Aorta (tissue), 5 donors: Measurements from ENCODE around the gene FNIP2. TPM values are rescaled to one million over a fixed set of nuclear protein-coding genes. Genes with fewer than 3 reads are reported as not detected.

Experiments
- ATAC-seq: fragments of 200-7000 bp; cut with Tn5 transposase; one replicate; pipeline ENCODE4 v1.9.1; 2022; ENCODE audit warnings: moderate library complexity; ENCODE audit not compliant: low FRiP score
- DNase-seq, 2 donors: peaks; one replicate each; pipeline ENCODE4 v3.0.0-alpha.2; 2020
- H3K27ac ChIP-seq, 2 donors: one replicate each; pipeline ENCODE4 v1.5.1; 2013; ENCODE audit warnings: low read length in 2 of 2, mild to moderate bottlenecking in 2 of 2, moderate library complexity in 2 of 2, control low read depth in 1 of 2, inconsistent platforms in 1 of 2, low read depth in 1 of 2
- H3K27me3 ChIP-seq, 2 donors: one replicate each; pipeline ENCODE4 v1.6.1; 2013; ENCODE audit warnings: control low read depth in 1 of 2, low read length in 1 of 2, mild to moderate bottlenecking in 1 of 2, moderate library complexity in 1 of 2; ENCODE audit not compliant: insufficient read depth in 2 of 2, control insufficient read depth in 1 of 2
- H3K36me3 ChIP-seq, 2 donors: one replicate each; pipeline ENCODE4 v1.6.1; 2013; ENCODE audit warnings: control low read depth in 1 of 2, low read length in 1 of 2, mild to moderate bottlenecking in 1 of 2; ENCODE audit not compliant: insufficient read depth in 2 of 2, control insufficient read depth in 1 of 2
- H3K4me1 ChIP-seq, 2 donors: one replicate each; pipeline ENCODE4 v1.6.1; 2013; ENCODE audit warnings: low read length in 2 of 2, control low read depth in 1 of 2, mild to moderate bottlenecking in 1 of 2, moderate library complexity in 1 of 2; ENCODE audit not compliant: insufficient read depth in 2 of 2, control insufficient read depth in 1 of 2
- H3K4me3 ChIP-seq, 2 donors: one replicate each; pipeline ENCODE4 v1.5.1; 2013; ENCODE audit warnings: low read length in 2 of 2, control low read depth in 1 of 2, mild to moderate bottlenecking in 1 of 2
- H3K9me3 ChIP-seq: one replicate; pipeline ENCODE4 v1.6.1; 2013; ENCODE audit warnings: mild to moderate bottlenecking, low read length; ENCODE audit not compliant: control insufficient read depth
- WGBS, 2 donors: extraction: QIAGEN DNeasy Blood & Tissue Kit; methylation state at CpG; one replicate each; pipeline ENCODE4 v1.1.7; 2013; 5-methylcytosine and 5-hydroxymethylcytosine counted together
- intact Hi-C, 2 donors: fragments of 100-400 bp; cut with DNase I; formaldehyde crosslinking; loops; one replicate each; pipeline versions ENCODE4 v1.14.2 to v1.15.0; 2022
- long read RNA-seq, 2 donors: library from polyadenylated mRNA; unstranded; transcript quantifications; one replicate each; pipeline ENCODE4 v2.0.0, GENCODE V29; 2020 to 2021
- polyA plus RNA-seq, 2 donors: library from polyadenylated mRNA; stranded (reverse); fragments of 200-250 nt; gene quantifications; one replicate each; pipeline ENCODE4 v1.2.3, GENCODE V29; 2013
- total RNA-seq, 2 donors: library from RNA; stranded (reverse); fragmentation: NEBNext Ultra II Directional; extraction: Animal tissue kit (Norgen Biotek cat#: 25700); gene quantifications; one replicate each; pipeline ENCODE4 v1.2.1, GENCODE V29; 2021
- donor health status: healthy with polysubstance abuse.
- donor health status: Bipolar disorder and iron deficiency.
- donor health status: DM: no; HTN: no; CAD: no.
- donor health status: DM: no; HTN: no; CAD: no.
- donor health status: DM: yes; HTN: yes; CAD: no.

The FNIP2 gene
- total RNA-seq (10 to 100 TPM; 71.0 to 97.8 TPM), polyA plus RNA-seq (10 to 100 TPM; 17.3 TPM)
- long read RNA-seq, donor 1, partial matches to known transcripts: 21 of 45 reads
- long read RNA-seq, donor 1, other reads (novel, unspliced or antisense): 24 of 45 reads
- long read RNA-seq, donor 2, full-length matches to known transcripts: 4 of 45 reads
- long read RNA-seq, donor 2, partial matches to known transcripts: 11 of 45 reads
- long read RNA-seq, donor 2, other reads (novel, unspliced or antisense): 30 of 45 reads

- peak; percentile 93 for ATAC-seq
- no peaks in the 10 kb centered on the region for H3K27me3 ChIP-seq
- H3K36me3 ChIP-seq: no peaks in the 10 kb centered on the region
- no peaks in the 10 kb centered on the region for H3K9me3 ChIP-seq
- 1% methylated on average over 62 to 88 of the region's 88 CpGs for WGBS, 2 donors
- DNase-seq: peak; percentile 85 to 92
- intact Hi-C loops: loop anchor here (5.0 kb wide), 2 partner anchors 54 to 84 kb away; no protein-coding TSS in a partner anchor
- peaks cover 2 to 9% of the 10 kb centered on the region in 2 donors for H3K4me1 ChIP-seq
- H3K4me3 ChIP-seq: peak within 1 kb of the TSS; percentile 85 to 89
- peak within 1 kb of the TSS; percentile 72 to 91 for H3K27ac ChIP-seq
These were observed at the start of gene FNIP2 for GRCh38 chr4:158768555-158769174. FNIP2 (plus strand) TSS chr4:158769026; CDS start chr4:158769213, 187 bp downstream.

DNA sequence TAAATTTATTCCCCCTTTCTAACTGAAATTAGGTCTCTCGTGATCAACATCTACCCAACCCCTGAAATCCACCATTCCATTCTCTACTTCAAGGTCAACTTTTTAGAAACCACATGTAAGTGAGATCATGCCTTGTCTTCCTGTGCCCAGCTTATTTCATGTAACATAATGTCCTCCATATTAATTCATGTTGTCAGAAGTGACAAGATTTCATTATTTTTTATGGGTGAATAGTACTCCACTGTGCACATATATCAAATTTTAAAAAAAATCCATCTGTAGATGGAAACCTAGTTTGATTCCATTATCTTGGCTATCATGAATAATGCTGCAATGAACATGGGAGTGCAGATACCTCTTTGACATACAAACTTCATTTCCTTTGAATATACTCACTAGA, 47.1 kb upstream of the FNIP2 start:
- WGBS, 2 donors: 89 to 90% methylated on average over 1 of the region's 1 CpG
- Histone ChIP-seq H3K27me3 (no peaks in the 10 kb centered on the region), H3K9me3 (no peaks in the 10 kb centered on the region), H3K36me3 (peaks cover 0 to 2% of the 10 kb centered on the region in 2 donors), H3K27ac (no peak overlapping the region), H3K4me3 (no peak overlapping the region), H3K4me1 (peaks cover 0 to 3% of the 10 kb centered on the region in 2 donors)
- DNase-seq (no peak), ATAC-seq (no peak)
- intact Hi-C loops: loop anchor here (10.0 kb wide), 2 partner anchors 453 to 483 kb away; no protein-coding TSS in a partner anchor

GRCh38 chr4:158722291-158722916, 46.4 kb upstream of the FNIP2 start:
- Histone ChIP-seq H3K4me1 (peaks cover 0 to 3% of the 10 kb centered on the region in 2 donors), H3K4me3 (peak overlapping the region; percentile 63 to 89), H3K27me3 (no peaks in the 10 kb centered on the region), H3K9me3 (no peaks in the 10 kb centered on the region), H3K27ac (peak overlapping the region in 1 of 2 donors; percentile 83), H3K36me3 (peaks cover 0 to 2% of the 10 kb centered on the region in 2 donors)
- ATAC-seq (peak; percentile 40), DNase-seq (no peak)
- WGBS, 2 donors: 9% methylated on average over 16 of the region's 16 CpGs
- intact Hi-C loops: loop anchor here (10.0 kb wide), 2 partner anchors 452 to 482 kb away; no protein-coding TSS in a partner anchor

DNA sequence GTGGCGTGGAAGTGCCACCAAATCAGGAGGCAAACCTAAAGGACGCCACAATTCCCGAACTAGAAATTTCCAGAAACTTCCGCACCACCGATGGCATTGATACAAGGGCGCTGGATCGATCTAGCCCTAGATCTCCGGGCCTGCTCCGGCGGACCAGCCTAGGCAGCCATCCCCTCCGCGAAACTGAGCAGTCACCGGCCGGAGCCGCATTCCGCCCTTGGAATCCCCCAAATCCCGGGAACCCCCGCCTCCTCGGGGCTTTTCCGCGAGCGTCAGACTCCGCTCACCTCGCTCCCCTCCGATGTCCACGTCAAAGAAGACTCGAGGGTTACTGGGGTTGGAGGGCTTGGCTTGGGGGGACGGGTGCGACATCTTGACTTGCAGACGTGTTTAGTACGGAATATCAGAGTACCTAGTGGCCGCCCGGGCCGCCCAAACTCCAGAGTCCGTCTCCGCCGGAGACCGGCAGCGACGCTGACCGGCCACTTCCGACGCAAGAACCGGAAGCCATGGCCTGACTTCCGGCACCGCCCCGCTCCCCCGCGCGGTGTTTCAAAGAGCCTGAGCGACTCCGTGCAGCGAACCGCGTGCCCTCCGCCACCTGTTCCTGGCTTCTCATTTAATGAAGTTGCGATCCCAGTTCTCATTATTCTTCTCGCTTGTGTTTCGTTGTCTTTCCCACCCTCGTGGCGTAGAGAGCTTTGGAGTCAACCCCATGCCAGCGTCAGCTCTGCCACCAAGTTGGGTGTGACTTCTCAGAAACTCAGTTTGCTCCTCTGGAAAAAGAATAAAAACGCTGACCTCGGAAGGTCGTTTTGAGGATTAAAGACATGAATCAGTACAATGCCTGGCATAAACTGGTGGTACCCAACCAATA, 45.7 kb upstream of the FNIP2 start, which contains the start of gene PPID:
TSS of gene PPID (minus strand) at position 480 of the 877 bp plus-strand sequence. CDS start at position 372, 108 bp downstream.
- intact Hi-C loops: loop anchor here (10.0 kb wide), 2 partner anchors 452 to 482 kb away; no protein-coding TSS in a partner anchor
- ATAC-seq: peak; percentile 97
- peaks cover 0 to 3% of the 10 kb centered on the region in 2 donors for H3K4me1 ChIP-seq
- H3K27me3 ChIP-seq: no peaks in the 10 kb centered on the region
- H3K27ac ChIP-seq: peak within 1 kb of the TSS in 1 of 2 donors; percentile 83
- H3K4me3 ChIP-seq: peak within 1 kb of the TSS; percentile 63 to 89
- WGBS, 2 donors: 0% methylated on average over 64 to 65 of the region's 65 CpGs
- H3K36me3 ChIP-seq: peaks cover 0 to 2% of the 10 kb centered on the region in 2 donors
- no peaks in the 10 kb centered on the region for H3K9me3 ChIP-seq
- peak; percentile 88 to 95 for DNase-seq

DNA sequence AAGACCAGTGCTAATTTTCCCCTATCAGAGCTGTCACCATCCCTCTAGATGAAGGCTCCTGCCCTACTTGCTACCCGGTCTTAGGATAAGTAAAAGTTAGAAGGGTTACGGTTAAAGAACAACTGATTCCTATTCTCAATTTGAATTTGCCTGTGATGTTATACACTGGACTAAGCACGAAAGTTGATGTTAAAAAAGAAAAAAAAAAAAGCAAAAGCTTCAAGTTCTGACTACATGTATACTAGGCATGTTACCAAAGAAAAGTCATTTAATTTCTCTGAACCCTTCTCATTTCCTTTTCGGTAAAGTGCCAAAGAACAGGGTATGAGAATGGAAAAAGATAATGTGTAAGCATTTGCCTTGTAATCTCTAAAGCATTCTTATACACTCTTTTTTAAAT, 44.2 kb upstream of the FNIP2 start:
- intact Hi-C loops: loop anchor here (5.0 to 10.0 kb wide), 3 partner anchors 450 to 480 kb away; no protein-coding TSS in a partner anchor

GRCh38 chr4:158726633-158727032, 42.2 kb upstream of the FNIP2 start:
- no peaks in the 10 kb centered on the region for H3K9me3 ChIP-seq
- H3K27me3 ChIP-seq: no peaks in the 10 kb centered on the region
- no peaks in the 10 kb centered on the region for H3K4me1 ChIP-seq
- DNase-seq: no peak
- WGBS, 2 donors: 87 to 94% methylated on average over 6 of the region's 6 CpGs
- H3K27ac ChIP-seq: no peak overlapping the region
- H3K36me3 ChIP-seq: no peaks in the 10 kb centered on the region
- no peak overlapping the region for H3K4me3 ChIP-seq
- intact Hi-C loops: loop anchor here (5.0 to 10.0 kb wide), 3 partner anchors 448 to 478 kb away; no protein-coding TSS in a partner anchor
- no peak for ATAC-seq

More for the DNA sequence above, 44.2 kb upstream of the FNIP2 start:
- H3K4me3 ChIP-seq: no peak overlapping the region
- DNase-seq (no peak), ATAC-seq (no peak)
- no peak overlapping the region for H3K27ac ChIP-seq
- no peaks in the 10 kb centered on the region for H3K9me3 ChIP-seq
- peaks cover 0 to 3% of the 10 kb centered on the region in 2 donors for H3K4me1 ChIP-seq
- WGBS, 2 donors: 56 to 80% methylated on average over 4 of the region's 4 CpGs
- peaks cover 0 to 2% of the 10 kb centered on the region in 2 donors for H3K36me3 ChIP-seq
- H3K27me3 ChIP-seq: no peaks in the 10 kb centered on the region

- H3K27ac ChIP-seq: no peak overlapping the region
- no peaks in the 10 kb centered on the region for H3K36me3 ChIP-seq
- H3K4me1 ChIP-seq: no peaks in the 10 kb centered on the region
- no peaks in the 10 kb centered on the region for H3K9me3 ChIP-seq
- DNase-seq: no peak
- no peak overlapping the region for H3K4me3 ChIP-seq
- intact Hi-C loops: loop anchor here (5.0 to 10.0 kb wide), 3 partner anchors 447 to 477 kb away; no protein-coding TSS in a partner anchor
- ATAC-seq: no peak
- WGBS, 2 donors: 84 to 93% methylated on average over 1 of the region's 1 CpG
- no peaks in the 10 kb centered on the region for H3K27me3 ChIP-seq
These were observed 40.6 kb upstream of the FNIP2 start for GRCh38 chr4:158728236-158728635.
